Karpas-422 (cell line): ENCODE data around the gene PBXIP1. TPM values are rescaled to one million over a fixed set of nuclear protein-coding genes. Genes with fewer than 3 reads are reported as not detected.

ENCODE experiments used
- DNase-seq: peaks from one replicate; pipeline ENCODE4 v3.0.0-alpha.2; 2015
- H2AFZ ChIP-seq: fragments of 200-600 bp; sonication (generic); 2 replicates; pipeline ENCODE4 v1.6.1; 2014; ENCODE audit warnings: antibody characterized with exemption, low read length, mixed read lengths
- H3K27ac ChIP-seq: fragments of 200-600 bp; sonication (generic); 2 replicates; pipeline ENCODE4 v1.5.1; 2014; ENCODE audit warnings: mild to moderate bottlenecking, low read length, moderate library complexity
- H3K27me3 ChIP-seq: fragments of 200-600 bp; sonication (generic); 2 replicates; pipeline ENCODE4 v1.6.1; 2014; ENCODE audit warnings: low read length, mixed read lengths
- H3K36me3 ChIP-seq: fragments of 200-600 bp; sonication (generic); 2 replicates; pipeline ENCODE4 v1.6.1; 2014; ENCODE audit warnings: low read length, mixed read lengths; ENCODE audit not compliant: insufficient read depth
- H3K4me1 ChIP-seq: fragments of 200-600 bp; sonication (generic); 2 replicates; pipeline ENCODE4 v1.6.1; 2014; ENCODE audit warnings: mild to moderate bottlenecking, low read length, mixed read lengths
- H3K4me2 ChIP-seq: fragments of 200-600 bp; sonication (generic); 2 replicates; pipeline ENCODE4 v1.6.1; 2014; ENCODE audit warnings: low read length, low read depth, mild to moderate bottlenecking; ENCODE audit not compliant: poor library complexity, severe bottlenecking
- H3K4me3 ChIP-seq: fragments of 200-600 bp; sonication (generic); 2 replicates; pipeline ENCODE4 v1.5.1; 2014; ENCODE audit warnings: mild to moderate bottlenecking, antibody characterized with exemption, low read length, mixed read lengths
- H3K79me2 ChIP-seq: fragments of 200-600 bp; sonication (generic); 2 replicates; pipeline ENCODE4 v1.6.1; 2014; ENCODE audit warnings: mild to moderate bottlenecking, low read length, mixed read lengths
- H3K9ac ChIP-seq: fragments of 200-600 bp; sonication (generic); 2 replicates; pipeline ENCODE4 v1.6.0; 2014; ENCODE audit warnings: low read length
- H3K9me2 ChIP-seq: fragments of 200-600 bp; sonication (generic), shearing (Covaris generic); replicated peaks from 2 replicates; pipeline ENCODE4 v1.6.0; 2014; ENCODE audit warnings: mild to moderate bottlenecking, low read length, moderate library complexity; ENCODE audit not compliant: insufficient read depth
- H3K9me3 ChIP-seq: fragments of 300-700, 200-600 bp; sonication (generic); 2 replicates; pipeline ENCODE4 v1.6.1; 2014; ENCODE audit warnings: low read length, mixed read lengths
- H4K20me1 ChIP-seq: fragments of 200-600 bp; sonication (generic); 2 replicates; pipeline ENCODE4 v1.6.1; 2014; ENCODE audit warnings: mild to moderate bottlenecking, antibody characterized with exemption, low read length, low read depth; ENCODE audit not compliant: insufficient read depth
- total RNA-seq: library from RNA; depleted of rRNA; stranded (reverse); fragments of >200 nt; shearing (Covaris generic); gene quantifications from 2 replicates; pipeline ENCODE4 v1.2.3, GENCODE V29; 2014; ENCODE audit warnings: low replicate concordance

The PBXIP1 gene
- total RNA-seq, 1 experiment from 2014 or later, result 26.1 TPM

DNA sequence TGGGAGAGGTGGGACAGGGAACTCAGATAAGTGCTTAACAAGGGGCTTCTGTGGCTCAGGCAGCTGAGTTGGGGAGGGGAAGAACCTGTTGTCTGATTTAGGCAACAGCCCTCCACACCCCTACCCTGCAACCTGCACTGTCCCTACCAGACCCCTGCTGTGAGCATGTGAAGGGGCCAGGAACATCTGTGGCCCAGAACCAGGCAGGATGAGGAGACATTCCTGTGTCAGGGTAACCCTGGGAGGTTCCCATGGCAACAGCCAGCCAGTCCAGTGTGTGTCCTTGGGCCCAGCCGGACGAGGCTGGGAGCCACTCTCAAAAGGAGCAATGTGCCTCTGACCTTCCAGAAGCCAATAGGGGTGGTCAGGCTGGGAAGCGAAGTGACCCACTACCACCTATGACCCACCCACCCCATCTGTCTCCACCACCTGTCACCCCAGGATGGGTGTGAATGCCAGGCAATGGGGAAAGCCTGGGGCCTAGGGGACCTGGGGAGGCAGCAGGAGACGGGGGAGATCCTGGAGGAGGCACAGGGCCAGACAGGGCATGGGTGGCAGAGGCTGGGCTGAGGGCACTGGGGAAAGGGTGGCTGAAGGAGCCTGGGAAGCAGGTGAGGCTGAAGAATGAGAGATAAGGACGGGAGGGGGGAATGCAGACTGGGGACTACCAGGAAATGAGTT, 14.4 kb downstream of the PBXIP1 start:
- H3K79me2 ChIP-seq, result peaks cover 26% of the 10 kb centered on the region

DNA sequence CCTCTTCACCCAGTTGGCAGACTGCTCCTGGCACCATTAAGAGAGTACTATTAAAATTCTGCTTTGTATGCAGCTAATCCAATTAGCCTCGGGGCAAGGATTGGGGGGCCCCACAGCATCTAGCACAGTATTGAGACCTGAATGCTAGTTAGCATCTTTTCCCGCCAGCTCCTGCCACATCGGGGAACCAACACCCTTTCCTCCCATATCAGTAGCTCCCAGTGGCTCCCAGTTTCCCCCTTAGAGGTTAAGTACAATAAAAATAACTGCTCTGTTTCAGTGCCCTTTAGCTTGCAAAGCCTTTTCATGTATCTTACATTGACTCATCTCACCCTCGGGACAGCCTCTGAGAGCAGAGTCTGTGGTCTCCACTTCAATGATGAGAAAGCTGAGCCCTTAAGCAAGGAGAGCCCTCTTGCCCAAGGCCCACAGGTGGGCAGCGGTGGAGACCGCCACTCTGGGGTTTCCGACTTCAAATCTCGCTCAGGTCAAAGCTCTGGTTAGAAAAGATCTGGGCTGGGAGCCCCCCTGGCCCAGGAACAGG, 15.2 kb downstream of the PBXIP1 start:
- Histone ChIP-seq H3K79me2 (peaks cover 33% of the 10 kb centered on the region), H3K36me3 (no peaks in the 10 kb centered on the region), H3K27me3 (no peaks in the 10 kb centered on the region), H3K4me1 (peaks cover 88% of the 10 kb centered on the region), H3K27ac (peak overlapping the region; percentile 98), H3K4me3 (peak overlapping the region; percentile 75), H3K9me2 (no peaks in the 10 kb centered on the region), H4K20me1 (no peaks in the 10 kb centered on the region), H3K9ac (peak overlapping the region; percentile 97), H3K4me2 (peak overlapping the region; percentile 95), H3K9me3 (no peaks in the 10 kb centered on the region), H2AFZ (no peak overlapping the region)
- DNase-seq, result peak; percentile 66

More for the DNA sequence above, 14.4 kb downstream of the PBXIP1 start:
- Histone ChIP-seq H3K4me1 (peaks cover 86% of the 10 kb centered on the region), H3K9ac (peak overlapping the region; percentile 97), H4K20me1 (no peaks in the 10 kb centered on the region), H3K9me3 (no peaks in the 10 kb centered on the region), H3K27me3 (no peaks in the 10 kb centered on the region), H3K36me3 (no peaks in the 10 kb centered on the region), H2AFZ (no peak overlapping the region), H3K4me3 (peak overlapping the region; percentile 75), H3K9me2 (no peaks in the 10 kb centered on the region), H3K4me2 (peak overlapping the region; percentile 95), H3K27ac (peak overlapping the region; percentile 98)
- peak; percentile 62 for DNase-seq

DNA sequence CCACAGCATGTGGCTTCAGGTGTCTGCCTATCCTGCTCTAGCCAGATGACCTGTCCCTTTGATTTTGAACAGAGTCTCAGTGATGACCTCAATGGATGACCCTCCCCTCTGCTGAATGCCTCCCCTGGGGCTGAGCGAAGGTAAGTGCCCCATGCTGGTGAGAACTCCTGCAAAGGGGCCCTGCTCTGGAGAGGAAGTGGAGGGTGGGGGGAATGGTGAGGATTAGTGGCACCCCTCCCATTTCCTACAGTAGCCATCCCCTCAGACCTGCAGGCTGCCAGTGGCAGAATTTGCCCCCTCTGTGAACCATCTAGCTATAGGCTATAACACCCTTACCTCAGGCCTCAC, 15.7 kb downstream of the PBXIP1 start:
- Histone ChIP-seq H3K79me2 (peaks cover 38% of the 10 kb centered on the region), H3K9me3 (no peaks in the 10 kb centered on the region), H3K4me2 (peak overlapping the region; percentile 95), H4K20me1 (no peaks in the 10 kb centered on the region), H3K4me3 (peak overlapping the region; percentile 75), H3K9me2 (no peaks in the 10 kb centered on the region), H3K27ac (peak overlapping the region; percentile 98), H2AFZ (no peak overlapping the region), H3K4me1 (peaks cover 88% of the 10 kb centered on the region), H3K27me3 (no peaks in the 10 kb centered on the region), H3K36me3 (no peaks in the 10 kb centered on the region), H3K9ac (peak overlapping the region; percentile 97)
- peak; percentile 53 for DNase-seq

DNA sequence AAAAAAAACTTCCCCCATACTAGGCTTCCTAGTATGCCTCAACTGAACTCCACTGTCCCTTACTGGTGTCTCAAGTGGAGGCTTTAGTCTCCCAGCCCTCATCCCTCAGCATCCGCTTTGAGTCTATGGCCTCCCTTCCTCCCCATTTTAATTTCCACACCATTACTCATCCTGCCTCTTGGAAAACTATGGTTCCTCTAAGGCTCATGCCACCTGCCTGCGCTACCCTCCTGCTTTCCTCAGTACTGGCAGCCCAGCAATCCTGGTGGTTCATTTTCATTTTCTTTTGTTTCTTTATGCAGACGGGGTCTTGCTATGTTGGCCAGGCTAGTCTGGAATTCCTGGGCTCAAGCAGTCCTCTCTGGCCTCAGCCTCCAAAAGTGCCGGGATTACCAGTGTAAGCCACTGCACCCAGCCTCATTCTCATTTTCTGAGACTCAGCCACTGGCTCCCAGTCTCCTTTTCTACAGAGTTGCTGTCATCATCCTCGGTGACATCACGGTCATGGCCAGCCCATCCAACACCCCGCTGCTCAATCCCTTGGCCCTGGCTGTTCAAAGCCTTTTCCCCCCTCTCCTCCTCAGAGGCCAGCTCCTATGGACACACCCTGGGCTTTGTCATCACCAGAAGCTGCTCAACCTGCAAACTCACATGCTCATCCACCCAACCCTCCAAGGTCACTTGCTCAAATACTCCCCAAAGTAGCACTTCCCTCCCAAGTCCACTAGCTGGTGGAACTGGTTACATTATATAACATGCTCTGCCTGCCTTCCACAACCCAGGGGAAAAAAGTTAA, 17.1 kb downstream of the PBXIP1 start:
- Histone ChIP-seq H3K4me1 (peaks cover 74% of the 10 kb centered on the region), H3K4me3 (peak overlapping the region; percentile 87), H3K4me2 (peak overlapping the region; percentile 75), H3K36me3 (no peaks in the 10 kb centered on the region), H3K9me2 (no peaks in the 10 kb centered on the region), H3K27ac (peak overlapping the region; percentile 89), H3K79me2 (peaks cover 40% of the 10 kb centered on the region), H4K20me1 (no peaks in the 10 kb centered on the region), H3K27me3 (no peaks in the 10 kb centered on the region), H2AFZ (no peak overlapping the region), H3K9me3 (no peaks in the 10 kb centered on the region), H3K9ac (peak overlapping the region; percentile 82)
- peak; percentile 50 for DNase-seq

DNA sequence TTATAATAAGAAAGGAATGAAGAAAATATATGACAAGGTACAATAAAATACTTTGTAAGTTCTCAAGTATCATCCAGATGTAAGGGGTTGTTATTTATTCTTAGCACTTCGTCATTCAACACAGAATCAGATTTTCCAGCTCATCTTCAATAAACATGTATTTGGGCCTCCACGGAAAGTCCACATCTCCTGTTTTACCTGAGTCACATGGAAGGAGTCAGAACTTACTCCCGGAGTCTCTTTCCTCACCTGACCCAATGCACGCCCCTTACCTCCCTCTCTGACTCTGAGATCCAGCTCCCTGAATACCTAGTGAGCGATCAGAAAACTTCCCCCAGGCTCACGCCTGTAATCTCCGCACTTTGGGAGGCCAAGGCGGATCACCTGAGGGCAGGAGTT, 17.9 kb downstream of the PBXIP1 start:
- Histone ChIP-seq H3K27me3 (no peaks in the 10 kb centered on the region), H2AFZ (no peak overlapping the region)

DNA sequence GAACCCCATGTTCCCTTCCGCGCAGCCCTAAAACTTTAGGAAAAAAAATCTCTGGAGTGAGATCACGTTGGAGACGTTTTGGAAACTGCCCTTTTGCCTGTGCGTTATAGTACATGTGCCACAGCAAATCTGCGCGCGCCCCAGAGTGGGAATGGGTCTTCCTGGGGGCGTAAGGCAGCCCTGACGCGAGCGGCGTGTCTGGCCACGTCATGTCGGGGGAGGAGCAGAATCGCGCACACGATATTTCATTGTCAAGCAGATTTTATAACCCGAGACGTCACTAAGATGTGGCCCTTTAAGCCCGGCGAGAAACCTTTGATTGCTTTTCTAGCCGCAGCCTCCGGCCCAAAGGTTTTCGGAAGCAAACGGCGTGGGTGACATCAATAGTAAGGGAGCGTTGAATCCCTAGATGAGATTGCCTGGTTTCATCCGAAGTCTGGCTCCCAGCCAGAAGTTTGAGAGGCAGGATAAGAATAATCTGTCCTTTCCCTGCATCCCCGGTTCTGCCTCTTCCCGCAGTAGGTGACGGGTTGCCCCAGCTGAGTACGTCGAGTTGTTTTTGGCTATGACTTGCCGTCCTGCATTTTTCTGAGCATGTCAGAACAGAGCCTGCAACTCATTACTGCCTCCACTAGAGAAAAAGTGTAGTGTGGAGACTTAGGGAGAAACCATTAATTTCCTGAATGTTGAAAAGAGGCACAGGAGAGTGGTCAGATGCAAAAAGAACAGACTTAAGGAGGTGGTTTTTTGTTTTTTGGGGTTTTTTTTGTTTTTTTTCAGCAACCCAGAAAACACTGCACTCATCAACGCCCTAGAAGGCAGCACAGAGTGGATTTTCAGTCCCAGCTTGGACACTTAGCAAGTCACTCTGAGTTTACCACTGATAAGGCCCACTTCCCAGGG, 18.6 kb downstream of the PBXIP1 start:
- H3K4me2 ChIP-seq, result peak overlapping the region; percentile 75
- peaks cover 60% of the 10 kb centered on the region for H3K4me1 ChIP-seq
- H4K20me1 ChIP-seq, result no peaks in the 10 kb centered on the region
- H3K27me3 ChIP-seq, result no peaks in the 10 kb centered on the region
- H3K27ac ChIP-seq, result peak overlapping the region; percentile 89
- no peaks in the 10 kb centered on the region for H3K9me3 ChIP-seq
- peaks cover 38% of the 10 kb centered on the region for H3K79me2 ChIP-seq
- H3K9ac ChIP-seq, result peak overlapping the region; percentile 82
- peak overlapping the region; percentile 52; the same call in 1 of the 2 replicates for H2AFZ ChIP-seq
- no peaks in the 10 kb centered on the region for H3K36me3 ChIP-seq
- DNase-seq, result peak; percentile 97
- H3K4me3 ChIP-seq, result peak overlapping the region; percentile 87
- no peaks in the 10 kb centered on the region for H3K9me2 ChIP-seq

More for the DNA sequence above, 17.9 kb downstream of the PBXIP1 start:
- Histone ChIP-seq H3K9me3 (no peaks in the 10 kb centered on the region), H3K9me2 (no peaks in the 10 kb centered on the region), H3K4me1 (peaks cover 66% of the 10 kb centered on the region), H3K4me3 (peak overlapping the region; percentile 87), H3K27ac (peak overlapping the region; percentile 89), H3K9ac (peak overlapping the region; percentile 82), H3K79me2 (peaks cover 40% of the 10 kb centered on the region), H3K36me3 (no peaks in the 10 kb centered on the region), H3K4me2 (peak overlapping the region; percentile 75), H4K20me1 (no peaks in the 10 kb centered on the region)
- no peak for DNase-seq

DNA sequence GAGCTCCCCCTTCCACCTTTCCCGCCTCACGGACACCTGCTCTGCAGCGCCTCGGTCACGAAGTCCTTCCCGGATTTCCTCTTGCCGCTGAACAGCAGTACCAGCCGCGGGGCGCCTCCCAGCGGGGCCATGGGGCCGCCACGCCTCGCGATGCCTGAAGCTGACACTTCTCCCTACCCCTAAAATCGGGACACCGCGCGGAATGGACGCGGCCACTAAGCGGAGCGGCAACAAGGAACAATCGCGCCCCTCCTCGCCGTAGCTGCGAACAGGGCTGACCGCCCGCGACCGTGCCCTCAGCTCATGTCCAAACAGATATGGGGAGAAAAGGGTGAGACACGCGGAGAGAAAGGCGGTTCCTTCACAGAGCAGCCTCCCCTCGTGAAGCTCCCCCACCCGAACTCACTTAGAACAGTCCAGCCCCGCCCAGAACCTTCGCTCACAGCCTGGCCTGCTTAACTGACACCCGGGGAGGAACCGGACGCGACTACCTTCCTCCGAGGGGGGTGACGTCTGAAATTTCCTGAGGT, 19.3 kb downstream of the PBXIP1 start, which contains the start of gene PMVK:
Gene PMVK, minus strand, starts transcription at position 165 of the 530 bp plus-strand sequence. Its CDS starts 34 bp downstream, at position 131.
- no peaks in the 10 kb centered on the region for H3K27me3 ChIP-seq
- DNase-seq, result peak; percentile 98
- no peaks in the 10 kb centered on the region for H3K9me2 ChIP-seq
- H3K27ac ChIP-seq, result peak within 1 kb of the TSS; percentile 89
- peaks cover 53% of the 10 kb centered on the region for H3K4me1 ChIP-seq
- H3K36me3 ChIP-seq, result no peaks in the 10 kb centered on the region
- H3K4me2 ChIP-seq, result peak within 1 kb of the TSS; percentile 75
- peak within 1 kb of the TSS; percentile 52; the same call in 1 of the 2 replicates for H2AFZ ChIP-seq
- peak within 1 kb of the TSS; percentile 87 for H3K4me3 ChIP-seq
- H4K20me1 ChIP-seq, result no peaks in the 10 kb centered on the region
- H3K79me2 ChIP-seq, result peaks cover 31% of the 10 kb centered on the region
- peak within 1 kb of the TSS; percentile 82 for H3K9ac ChIP-seq
- no peaks in the 10 kb centered on the region for H3K9me3 ChIP-seq
